Left renal pelvis (tissue), 4 donors: Measurements from ENCODE around the gene CRIM1. TPM values are rescaled to one million over a fixed set of nuclear protein-coding genes. Genes with fewer than 3 reads are reported as not detected.

Experiments used
- DNase-seq, 4 donors: peaks; one replicate each; pipeline ENCODE4 v3.0.0-alpha.2; 2013; ENCODE audit warnings: low read depth in 4 of 4, low spot score in 3 of 4
- polyA plus RNA-seq, 4 donors: library from polyadenylated mRNA; unstranded; fragments of 120-200 nt; gene quantifications; one replicate each; pipeline ENCODE4 v1.2.1, GENCODE V29; 2013; ENCODE audit not compliant: insufficient read length in 4 of 4

The CRIM1 gene
- polyA plus RNA-seq, 4 donors = 45.8 to 111 (median 90.2) TPM

DNA sequence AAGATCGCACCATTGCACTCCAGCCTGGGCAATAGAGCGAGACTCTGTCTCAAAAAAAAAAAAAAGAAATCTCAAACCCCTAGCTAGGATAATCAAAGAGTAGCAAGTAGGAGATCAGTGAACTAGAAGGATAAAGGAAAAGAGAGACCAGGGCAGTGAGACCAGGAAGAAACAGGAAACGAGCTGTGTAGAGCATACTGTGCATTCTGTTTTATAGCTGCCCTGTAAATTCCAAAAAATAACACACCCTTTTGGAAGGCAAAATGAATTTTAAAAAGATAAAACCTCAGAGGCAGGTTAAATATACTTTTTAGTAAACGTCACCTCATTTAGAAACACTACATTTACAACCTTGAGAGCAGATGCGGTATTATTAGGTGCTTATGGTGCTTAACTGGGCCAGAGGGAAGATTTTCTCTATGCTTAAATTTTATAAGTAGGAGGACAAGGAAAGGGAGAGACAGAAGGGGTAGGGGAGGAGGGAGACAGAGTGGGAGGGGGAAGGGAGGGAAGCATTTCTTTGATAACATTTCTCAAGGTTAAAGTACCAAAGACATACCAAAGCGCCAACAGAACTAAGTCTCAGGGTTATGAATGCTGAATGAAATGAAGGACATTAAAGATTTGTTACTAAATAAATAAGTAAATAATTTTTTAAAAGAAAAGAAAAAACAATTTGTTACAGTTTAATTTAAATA lies 212.3 kb downstream of the CRIM1 start:
- no peak for DNase-seq

DNA sequence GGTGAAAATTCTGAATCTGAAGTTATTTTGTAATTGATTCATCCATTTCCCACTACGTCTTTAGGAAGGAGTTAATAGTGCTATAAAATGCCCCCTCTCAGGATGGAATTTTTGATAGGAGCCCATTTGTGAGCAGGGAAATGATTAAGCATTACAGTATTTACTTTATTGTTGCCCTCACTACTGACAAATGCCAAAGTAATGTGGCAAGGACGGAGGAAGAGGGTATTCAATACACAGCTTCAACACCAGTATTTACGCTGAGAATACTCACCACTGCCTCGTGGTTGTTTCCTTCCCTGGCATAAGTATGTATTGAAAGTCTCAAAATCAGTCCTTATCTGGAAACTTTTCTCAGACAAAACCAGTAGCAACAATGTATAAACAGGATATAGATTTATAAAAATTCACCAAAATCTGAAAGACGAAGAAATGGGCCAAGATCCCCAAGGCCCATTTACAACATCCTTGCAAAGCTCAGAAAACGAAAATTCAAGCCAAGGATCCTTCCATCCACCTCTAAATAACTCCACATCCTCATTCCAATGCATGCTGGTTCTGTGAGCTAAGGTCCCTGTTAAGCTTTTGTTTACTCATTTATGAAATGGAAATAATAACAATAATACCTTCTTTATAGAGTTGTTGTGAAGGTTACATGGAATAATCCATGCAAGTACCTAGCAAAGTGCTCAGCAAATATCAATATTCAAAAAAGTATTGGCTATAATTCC lies 213.1 kb downstream of the CRIM1 start:
- no peak for DNase-seq

DNA sequence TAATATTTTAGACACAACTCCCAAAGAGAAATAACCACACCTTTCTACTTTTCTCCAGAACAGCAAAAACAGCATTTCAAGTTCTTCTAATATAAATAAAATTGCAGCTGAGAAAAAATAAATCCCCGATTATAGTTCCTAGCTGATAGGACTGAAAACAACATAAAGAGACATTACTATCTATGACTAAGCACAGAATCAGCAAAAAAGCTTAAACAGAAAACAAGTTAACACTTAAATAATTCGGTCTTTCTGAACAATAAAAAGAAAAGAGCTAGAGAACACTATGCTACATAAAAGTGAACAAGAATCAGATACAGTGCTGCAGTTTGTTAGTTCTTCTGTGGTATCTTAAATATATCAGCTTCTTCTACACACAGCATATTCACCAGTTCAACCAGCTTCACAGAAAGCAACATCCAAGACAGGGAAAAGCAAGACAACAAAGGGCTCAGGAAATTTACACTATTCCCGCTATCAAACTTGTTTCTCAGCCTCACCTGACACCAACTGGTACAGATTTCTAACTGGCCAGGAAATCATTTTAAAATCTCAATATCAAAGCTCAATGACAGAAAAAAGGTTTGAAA lies 213.8 kb downstream of the CRIM1 start:
- DNase-seq = no peak

GRCh38 chr2:36570416-36570815 lies 214.8 kb downstream of the CRIM1 start:
- no peak for DNase-seq

DNA sequence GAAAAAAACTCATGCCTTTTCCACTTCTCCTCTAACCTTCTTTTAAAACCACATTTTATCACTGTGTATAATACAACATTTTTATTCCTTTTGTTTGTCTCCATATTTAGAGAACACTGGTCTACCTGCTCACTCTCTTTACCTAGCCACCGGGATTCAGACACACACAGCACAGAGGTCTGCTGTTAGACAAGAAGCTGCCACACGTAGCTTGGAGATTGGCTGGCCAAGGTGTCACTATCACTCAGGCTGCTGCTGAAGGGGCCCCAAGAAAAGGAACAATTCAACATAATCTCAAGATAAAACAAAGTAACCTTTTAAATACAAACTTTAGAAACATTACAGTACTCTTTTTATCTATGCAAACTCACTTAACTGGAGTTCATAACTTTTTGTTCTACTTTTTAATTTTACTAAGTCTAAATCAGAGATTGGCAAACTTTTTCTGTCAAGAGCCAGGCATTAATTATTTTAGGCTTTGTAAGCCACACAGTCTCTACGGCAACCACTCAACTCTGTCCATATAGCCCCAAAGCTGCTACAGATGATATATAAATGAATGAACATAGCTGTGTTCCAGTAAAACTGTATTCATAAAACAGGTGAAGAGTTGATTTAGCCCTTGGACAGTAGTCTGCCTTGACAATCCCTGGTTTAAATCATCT lies 216.6 kb downstream of the CRIM1 start:
- no peak for DNase-seq

- DNase-seq = no peak
These were observed 217.1 kb downstream of the CRIM1 start for GRCh38 chr2:36572719-36573059.

GRCh38 chr2:36573165-36573564 lies 217.6 kb downstream of the CRIM1 start:
- DNase-seq = no peak

- no peak for DNase-seq
These were observed 219.0 kb downstream of the CRIM1 start for GRCh38 chr2:36574560-36574959.

DNA sequence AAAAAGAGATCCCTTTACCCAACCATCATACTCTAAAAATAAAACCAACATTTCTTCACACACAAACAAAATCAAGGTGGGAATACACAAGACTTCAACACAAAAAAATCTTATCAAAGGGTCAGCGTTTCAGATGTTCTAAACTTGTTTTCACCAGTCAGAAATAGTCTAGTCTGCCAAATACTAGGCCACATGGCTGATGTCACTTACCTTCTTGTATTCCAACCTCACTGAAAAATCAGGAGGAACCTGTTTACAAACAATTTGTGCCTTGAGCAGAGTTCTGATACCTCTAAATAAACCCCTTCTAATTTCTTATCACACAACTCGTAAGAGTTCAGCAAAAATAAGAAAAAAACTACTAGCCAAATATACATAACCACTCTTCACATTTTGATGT lies 222.3 kb downstream of the CRIM1 start:
- no peak for DNase-seq

- DNase-seq = no peak
These were observed 223.0 kb downstream of the CRIM1 start for GRCh38 chr2:36578343-36579296.

GRCh38 chr2:36579297-36579664 lies 223.7 kb downstream of the CRIM1 start:
- no peak for DNase-seq

DNA sequence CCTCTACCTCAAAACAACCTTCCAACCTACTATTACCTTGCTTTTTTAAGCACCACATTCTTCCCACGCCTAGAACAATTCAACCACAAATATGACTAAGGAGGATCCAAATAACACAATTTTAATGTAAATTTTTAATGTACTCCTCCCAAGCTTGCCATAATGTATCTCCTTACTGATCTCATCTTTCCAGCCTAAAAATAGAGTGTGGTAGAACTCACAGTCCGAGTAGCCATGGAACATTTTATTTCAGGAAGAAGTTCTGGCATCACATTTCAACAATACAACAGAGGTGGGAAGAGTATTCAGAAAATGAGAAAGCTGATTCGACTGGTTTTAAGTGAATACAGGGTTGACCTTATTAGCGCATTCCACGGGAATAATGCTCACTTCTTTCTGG lies 227.0 kb downstream of the CRIM1 start:
- DNase-seq = no peak

- no peak for DNase-seq
These were observed 227.4 kb downstream of the CRIM1 start for GRCh38 chr2:36582951-36583350.

DNA sequence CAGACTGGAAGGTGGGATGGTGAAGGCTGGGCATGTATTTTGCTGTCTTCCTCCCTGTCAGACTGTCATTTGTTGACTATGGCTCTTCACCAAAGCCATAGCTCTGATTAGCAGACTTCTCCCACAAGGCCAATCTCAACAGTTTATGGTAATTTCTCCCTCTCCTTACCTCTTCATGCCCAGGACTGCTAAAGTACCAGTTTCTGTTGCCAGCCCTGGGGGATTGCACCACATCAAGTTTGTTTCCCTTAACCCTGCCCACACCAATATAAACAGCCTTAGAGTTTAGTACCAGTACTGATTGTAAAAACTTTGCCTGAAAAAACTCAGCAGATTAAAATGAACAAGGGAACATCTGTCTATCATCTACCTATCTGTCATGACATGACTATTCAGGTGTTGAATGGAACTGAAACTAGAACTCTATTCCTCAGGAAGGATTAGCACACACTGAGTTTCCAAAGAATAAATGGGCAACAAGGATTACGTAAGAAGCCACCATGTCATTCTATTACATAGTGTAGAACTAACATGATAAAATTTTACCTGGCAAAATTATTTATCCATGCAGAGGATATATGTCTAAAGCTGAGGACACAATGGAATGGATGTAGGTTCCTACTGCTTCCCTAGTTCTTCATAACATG lies 228.7 kb downstream of the CRIM1 start:
- DNase-seq = no peak

- no peak for DNase-seq
These were observed 231.1 kb downstream of the CRIM1 start for GRCh38 chr2:36586672-36587071.

GRCh38 chr2:36587101-36587500 lies 231.5 kb downstream of the CRIM1 start:
- DNase-seq = no peak

GRCh38 chr2:36587556-36587955 lies 232.0 kb downstream of the CRIM1 start:
- no peak for DNase-seq

GRCh38 chr2:36589230-36589630 lies 233.7 kb downstream of the CRIM1 start:
- no peak for DNase-seq

DNA sequence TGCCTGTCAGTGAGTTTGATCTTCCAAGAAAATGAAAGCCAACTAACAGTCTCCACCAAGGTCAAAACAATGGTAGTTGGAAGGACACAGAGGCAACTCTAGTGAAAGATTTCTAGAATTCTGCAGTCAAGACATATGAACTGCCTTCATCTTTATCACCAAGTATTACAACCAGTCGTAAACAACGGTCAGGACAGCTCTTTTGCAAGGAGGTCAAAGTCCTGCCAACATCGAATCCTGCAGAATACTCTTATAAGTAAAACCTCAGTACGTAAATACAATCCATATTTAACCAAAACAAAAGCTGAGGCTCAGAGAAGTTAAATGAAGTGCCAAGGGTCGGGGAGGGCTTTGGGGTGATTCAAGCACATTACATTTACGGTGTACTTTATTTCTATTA lies 239.3 kb downstream of the CRIM1 start:
- no peak for DNase-seq

DNA sequence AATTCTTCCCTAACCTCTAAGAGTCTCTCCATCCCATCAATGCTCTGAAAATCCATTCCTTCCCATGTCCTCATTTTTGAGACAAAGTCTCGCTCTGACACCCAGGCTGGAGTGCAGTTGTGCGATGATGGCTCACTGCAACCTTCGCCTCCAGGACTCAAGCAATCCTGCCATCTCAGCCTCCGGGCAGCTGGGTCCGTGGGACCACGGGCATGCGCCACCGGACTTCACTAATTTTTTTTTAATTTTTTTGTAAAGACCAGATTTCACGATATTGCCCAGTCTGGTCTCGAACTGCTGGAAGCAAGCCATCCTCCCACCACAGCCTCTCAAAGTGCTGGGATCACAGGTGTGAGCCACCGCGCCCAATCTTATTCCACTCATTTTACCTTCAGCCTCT lies 240.8 kb downstream of the CRIM1 start:
- DNase-seq = no peak
